GM12801 (cell line): Measurements from ENCODE around the gene TSPAN5.

Experiments used
- TF ChIP-seq, protein P1 (sequence below): IDR thresholded peaks from one replicate; pipeline ENCODE4 v1.5.1; 2011; ENCODE audit warnings: control low read depth; ENCODE audit not compliant: insufficient read length; ENCODE audit errors: extremely low read depth

Gene TSPAN5

DNA sequence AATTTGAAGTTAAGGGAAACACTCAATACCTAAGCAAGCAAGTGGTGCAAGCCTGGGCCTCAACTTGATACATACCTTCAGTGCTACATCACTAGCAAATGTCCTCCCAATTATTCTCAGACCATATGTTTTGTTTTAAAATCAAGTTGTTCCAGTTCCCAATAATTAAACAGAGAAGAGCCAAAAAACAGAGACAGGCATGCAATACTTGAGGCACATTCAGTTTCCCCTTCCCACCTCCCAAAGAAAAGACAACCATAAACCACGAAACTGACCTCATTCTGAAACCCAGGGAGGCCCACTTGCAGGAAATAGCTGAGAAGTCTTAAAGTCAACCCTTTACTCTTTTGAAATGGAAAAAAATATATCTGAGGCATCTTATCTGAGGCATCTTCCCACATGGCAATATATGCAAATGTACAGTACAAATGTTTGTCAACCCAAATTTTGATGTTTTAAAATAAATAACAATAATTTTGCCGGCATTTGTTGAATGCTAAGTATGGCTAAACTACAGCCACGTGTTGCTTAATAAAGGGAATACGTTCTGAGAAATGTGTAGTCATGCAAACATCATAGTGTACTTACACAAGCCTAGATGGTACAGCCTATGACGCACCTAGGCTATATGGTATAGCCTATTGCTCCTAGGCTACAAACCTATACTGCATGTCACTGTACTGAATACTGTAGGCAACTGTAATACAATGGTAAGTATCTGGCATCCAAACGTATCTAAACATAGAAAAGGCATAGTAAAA, 147.5 kb downstream of the TSPAN5 start:
- TF ChIP-seq, protein P1, sequence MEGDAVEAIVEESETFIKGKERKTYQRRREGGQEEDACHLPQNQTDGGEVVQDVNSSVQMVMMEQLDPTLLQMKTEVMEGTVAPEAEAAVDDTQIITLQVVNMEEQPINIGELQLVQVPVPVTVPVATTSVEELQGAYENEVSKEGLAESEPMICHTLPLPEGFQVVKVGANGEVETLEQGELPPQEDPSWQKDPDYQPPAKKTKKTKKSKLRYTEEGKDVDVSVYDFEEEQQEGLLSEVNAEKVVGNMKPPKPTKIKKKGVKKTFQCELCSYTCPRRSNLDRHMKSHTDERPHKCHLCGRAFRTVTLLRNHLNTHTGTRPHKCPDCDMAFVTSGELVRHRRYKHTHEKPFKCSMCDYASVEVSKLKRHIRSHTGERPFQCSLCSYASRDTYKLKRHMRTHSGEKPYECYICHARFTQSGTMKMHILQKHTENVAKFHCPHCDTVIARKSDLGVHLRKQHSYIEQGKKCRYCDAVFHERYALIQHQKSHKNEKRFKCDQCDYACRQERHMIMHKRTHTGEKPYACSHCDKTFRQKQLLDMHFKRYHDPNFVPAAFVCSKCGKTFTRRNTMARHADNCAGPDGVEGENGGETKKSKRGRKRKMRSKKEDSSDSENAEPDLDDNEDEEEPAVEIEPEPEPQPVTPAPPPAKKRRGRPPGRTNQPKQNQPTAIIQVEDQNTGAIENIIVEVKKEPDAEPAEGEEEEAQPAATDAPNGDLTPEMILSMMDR: no peak

DNA sequence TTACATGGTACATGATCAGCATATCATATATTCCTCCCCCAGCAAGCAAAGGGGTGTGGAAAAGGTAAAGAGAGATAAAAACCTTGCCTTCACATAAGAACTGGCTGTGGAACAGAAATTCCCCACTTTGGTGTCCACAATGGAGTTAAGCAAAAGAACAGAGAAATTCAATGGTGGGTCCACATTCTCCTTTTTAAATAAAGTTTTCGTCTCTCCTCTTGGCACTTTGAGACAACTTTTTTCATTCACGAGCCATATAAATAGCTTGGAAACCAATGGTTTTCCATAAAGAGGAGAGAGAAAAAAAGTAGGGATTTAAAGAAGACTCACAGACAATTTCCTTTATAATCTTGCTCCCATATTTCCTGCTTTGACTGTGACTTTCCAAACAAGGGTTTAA, 148.1 kb downstream of the TSPAN5 start:
- TF ChIP-seq, protein P1: no peak

- TF ChIP-seq, protein P1: no peak
Observed at GRCh38 chr4:98509721-98510120, 148.7 kb downstream of the TSPAN5 start.

DNA sequence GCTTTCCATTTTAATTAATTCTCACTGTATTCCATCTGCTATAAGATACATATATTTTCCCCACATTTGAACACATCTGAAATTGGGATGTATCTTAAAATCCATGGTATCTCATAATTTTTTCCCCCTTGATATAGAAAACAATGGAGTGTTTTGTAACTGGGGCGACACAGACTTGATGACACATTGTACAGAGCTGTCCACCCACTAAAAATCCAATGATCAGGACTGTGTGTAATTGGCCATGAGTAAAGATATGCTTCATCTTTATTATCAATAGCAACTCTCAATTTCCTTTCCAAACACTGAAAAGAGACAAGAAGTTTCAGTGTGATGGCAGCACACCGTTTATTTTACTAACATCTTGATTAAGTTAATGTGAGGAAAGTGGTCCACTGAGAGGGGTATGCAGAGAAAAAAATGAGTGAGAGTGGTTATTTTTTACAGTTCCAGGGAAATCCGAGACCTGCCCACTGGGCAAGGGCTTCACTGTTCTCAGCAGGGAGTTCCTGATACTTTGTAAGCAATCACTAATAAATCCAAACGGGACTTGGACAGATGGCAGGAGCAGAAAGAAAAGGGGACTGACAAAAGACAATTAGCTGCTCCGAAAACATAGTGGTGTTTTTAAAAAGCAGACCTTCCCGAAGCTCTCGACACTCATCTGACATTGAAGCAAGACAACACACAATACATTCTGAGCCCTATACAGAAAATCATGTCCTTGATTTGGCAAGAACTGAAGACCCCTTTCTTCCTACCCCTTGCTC, 149.4 kb downstream of the TSPAN5 start:
- TF ChIP-seq, protein P1: no peak

DNA sequence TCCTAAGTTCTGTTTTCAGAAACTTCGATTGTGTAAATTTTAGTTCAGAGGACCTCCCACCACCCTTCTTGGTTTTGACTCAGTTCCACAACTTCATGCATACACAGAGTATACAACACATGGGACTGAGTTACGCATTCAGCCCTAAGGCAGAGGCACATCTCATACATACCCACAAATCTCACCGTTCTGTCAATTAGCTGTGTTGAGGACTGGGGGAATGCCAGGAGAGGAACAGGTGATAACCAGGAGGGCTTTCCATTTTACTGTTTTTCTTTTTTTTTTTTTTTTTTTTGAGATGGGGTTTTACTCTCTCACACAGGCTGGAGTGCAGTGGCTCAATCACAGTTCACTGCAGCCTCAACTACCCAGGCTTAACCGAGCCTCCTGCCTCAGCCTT, 150.2 kb downstream of the TSPAN5 start:
- TF ChIP-seq, protein P1: no peak

DNA sequence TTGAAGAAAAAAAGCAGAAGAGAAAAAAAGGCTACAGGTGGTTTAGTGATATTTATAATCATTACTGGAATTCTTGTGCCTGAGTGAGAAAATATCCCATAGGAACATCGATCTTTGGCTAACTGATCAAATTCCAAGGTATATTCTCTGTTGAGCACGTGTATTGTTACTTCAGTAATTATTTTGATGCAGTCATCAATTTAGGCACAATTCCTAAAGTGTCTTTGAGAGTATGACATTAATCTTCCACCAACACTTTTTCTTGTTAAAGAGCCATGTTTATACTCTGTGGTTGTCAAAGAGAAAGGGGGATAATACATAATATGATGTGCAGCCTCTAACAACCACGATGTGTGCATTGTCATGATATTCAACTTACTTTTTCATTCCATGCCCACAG, 151.1 kb downstream of the TSPAN5 start:
- TF ChIP-seq, protein P1: no peak

DNA sequence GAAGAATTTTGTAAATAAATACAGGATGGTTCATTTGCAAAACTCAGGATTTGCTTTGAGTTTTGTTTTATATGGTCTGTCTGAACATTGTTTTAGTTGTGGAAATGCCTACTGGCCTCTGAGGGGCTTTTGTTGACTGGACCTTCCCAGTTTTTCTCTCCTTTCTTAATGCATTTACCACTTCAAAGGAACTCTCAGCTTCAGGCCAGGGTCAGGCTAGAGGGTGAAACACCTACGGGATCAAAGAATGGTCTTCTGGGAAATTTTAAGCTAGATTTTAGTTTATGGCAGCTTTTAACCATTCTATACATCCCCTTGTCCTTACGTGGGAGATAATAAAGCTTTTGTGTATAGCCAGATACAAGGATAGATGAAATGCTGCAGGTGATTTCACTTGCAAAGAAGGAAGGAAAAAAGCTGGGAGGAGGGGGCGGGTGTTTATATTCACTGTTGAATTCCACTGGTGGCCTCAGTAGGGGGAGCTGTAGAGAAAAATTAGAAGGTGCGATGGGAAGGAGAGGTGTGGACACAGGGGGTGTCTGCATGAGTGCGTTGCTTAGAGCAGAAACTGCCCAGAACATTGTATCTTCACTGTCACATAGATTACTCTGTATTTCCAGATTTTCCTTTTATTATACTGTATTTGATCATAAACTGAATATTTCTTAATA, 151.8 kb downstream of the TSPAN5 start:
- TF ChIP-seq, protein P1: no peak
